ENCODE results near the gene SPP2. TPM values are rescaled to one million over a fixed set of nuclear protein-coding genes. Genes with fewer than 3 reads are reported as not detected.

Gene SPP2
- total RNA-seq, 4 donors from 2014 or later = not detected

DNA sequence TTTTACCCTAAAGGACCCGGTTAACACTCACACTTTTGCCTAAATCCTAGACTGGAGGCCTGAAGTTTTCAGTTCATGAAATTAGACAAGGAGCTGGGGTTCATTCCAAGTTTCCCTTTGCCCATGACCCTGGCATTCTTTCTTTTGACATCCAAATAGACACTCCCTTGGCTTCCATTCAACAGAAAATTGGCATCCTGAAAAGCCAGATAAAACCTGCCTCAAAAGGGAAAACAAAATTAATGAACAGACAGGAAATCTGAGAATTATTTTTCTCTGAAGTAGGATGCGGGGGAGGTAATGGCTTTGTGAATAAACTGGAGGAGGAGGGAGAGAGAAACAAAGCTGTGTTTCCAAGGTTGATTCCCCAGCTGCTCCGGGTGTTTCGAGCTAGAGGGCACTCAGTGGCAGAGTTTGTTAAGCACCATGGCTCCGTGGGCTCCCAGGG lies 41.0 kb downstream of the SPP2 start:
- TF ChIP-seq, protein P1, sequence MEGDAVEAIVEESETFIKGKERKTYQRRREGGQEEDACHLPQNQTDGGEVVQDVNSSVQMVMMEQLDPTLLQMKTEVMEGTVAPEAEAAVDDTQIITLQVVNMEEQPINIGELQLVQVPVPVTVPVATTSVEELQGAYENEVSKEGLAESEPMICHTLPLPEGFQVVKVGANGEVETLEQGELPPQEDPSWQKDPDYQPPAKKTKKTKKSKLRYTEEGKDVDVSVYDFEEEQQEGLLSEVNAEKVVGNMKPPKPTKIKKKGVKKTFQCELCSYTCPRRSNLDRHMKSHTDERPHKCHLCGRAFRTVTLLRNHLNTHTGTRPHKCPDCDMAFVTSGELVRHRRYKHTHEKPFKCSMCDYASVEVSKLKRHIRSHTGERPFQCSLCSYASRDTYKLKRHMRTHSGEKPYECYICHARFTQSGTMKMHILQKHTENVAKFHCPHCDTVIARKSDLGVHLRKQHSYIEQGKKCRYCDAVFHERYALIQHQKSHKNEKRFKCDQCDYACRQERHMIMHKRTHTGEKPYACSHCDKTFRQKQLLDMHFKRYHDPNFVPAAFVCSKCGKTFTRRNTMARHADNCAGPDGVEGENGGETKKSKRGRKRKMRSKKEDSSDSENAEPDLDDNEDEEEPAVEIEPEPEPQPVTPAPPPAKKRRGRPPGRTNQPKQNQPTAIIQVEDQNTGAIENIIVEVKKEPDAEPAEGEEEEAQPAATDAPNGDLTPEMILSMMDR (IDR thresholded peaks at IDR 0.05) = no peak
- DNase-seq (ENCODE audit: low spot score) = no peak
- peak; percentile 78 for ATAC-seq (ENCODE audit: low FRiP score)

DNA sequence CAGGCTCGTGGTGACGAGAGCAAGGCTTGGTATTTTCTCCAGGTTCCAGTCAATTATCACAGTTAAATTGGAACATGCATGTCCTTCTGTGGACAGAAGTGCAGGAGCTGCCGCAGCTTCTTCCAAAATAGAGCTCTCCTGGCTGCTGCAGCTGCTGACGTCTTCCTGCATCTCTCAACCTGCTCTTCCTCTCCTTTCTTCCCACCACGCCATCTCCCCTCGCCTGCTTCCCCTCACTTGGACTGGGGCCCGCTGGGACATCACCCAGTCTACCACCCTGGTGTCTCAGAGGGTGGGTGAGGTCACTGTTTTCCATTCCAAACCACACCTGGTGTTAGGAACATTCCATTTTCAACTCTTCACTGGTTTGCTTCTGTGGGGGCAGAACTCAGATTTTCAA lies 41.4 kb downstream of the SPP2 start:
- TF ChIP-seq, protein P1 (IDR thresholded peaks at IDR 0.05) = no peak
- DNase-seq (ENCODE audit: low spot score) (no peak), ATAC-seq (ENCODE audit: low FRiP score) (peak; percentile 39)

DNA sequence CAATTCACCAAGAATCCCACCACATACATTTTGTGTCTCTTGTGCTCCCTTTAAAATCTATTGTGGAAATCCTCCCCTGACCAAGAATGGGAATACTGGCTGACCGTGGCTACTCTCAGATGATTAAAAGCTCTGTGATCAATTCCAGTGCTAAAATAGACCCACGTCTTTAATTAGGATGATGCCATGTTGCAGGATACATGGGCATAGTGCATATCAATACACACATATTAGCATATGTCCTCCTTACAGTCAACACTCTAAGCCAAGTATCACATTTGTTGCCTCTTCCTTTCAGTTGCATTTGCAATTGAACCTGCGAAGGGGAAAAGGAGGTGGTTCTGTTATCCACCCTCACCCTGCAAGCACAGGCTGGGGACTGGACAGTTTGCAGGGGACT lies 41.8 kb downstream of the SPP2 start:
- TF ChIP-seq, protein P1 (IDR thresholded peaks at IDR 0.05) = no peak
- no peak for ATAC-seq (ENCODE audit: low FRiP score)

DNA sequence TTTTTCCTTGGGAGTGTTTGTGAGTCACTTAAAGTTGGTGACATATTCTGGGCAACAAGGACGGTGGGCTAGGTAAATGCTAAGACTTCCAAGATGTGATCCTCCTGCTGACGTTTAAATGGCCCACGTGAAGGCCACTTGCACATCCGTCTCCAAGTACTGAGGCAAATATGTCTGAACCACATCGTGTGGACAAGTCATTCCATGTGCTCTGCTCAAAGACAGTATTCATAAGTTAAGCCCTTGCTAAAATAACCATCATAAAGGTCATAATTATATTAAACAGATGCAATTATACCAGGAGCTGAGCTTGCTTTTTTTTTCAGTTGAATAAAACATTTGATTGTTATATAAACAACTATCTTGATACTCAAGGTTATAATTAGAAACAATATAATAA lies 44.8 kb downstream of the SPP2 start:
- no peak for ATAC-seq (ENCODE audit: low FRiP score)
- no peak for DNase-seq (ENCODE audit: low spot score)
- TF ChIP-seq, protein P1 (IDR thresholded peaks at IDR 0.05) = no peak

More for the DNA sequence above, 41.8 kb downstream of the SPP2 start:
- DNase-seq (ENCODE audit: low spot score) = no peak

DNA sequence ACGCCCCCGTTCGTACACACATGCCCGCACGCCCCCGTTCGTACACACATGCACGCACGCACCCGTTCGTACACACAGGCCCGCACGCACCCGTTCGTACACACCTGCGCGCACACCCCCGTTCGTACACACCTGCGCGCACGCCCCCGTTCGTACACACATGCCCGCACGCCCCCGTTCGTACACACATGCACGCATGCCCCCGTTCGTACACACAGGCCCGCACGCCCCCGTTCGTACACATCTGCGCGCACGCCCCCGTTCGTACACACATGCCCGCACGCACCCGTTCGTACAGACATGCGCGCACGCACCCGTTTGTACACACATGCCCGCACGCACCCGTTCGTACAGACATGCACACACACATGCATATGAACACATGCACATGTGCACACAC lies 45.7 kb downstream of the SPP2 start:
- TF ChIP-seq, protein P1 (IDR thresholded peaks at IDR 0.05) = no peak
- DNase-seq (ENCODE audit: low spot score) (no peak), ATAC-seq (ENCODE audit: low FRiP score) (no peak)

DNA sequence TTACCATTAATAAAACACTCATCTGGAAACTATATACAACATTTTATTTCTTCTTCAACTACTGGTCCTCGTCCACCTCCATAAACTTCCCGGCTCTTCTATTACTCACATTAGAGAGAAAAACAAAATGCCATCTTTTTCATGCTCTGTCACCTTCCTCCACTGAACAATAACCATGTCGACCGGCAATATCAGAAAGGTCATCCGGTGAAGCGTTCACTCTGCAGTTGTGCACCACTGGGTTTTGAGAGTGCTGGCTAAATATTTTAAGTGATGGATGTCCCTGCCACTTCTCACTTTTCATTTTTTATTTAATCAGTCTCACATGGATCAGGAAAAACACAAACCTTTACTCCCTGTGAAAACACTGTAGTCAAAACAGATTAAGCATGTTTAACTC lies 48.2 kb downstream of the SPP2 start:
- ATAC-seq (ENCODE audit: low FRiP score) (no peak), DNase-seq (ENCODE audit: low spot score) (no peak)
- TF ChIP-seq, protein P1 (IDR thresholded peaks at IDR 0.05) = no peak

DNA sequence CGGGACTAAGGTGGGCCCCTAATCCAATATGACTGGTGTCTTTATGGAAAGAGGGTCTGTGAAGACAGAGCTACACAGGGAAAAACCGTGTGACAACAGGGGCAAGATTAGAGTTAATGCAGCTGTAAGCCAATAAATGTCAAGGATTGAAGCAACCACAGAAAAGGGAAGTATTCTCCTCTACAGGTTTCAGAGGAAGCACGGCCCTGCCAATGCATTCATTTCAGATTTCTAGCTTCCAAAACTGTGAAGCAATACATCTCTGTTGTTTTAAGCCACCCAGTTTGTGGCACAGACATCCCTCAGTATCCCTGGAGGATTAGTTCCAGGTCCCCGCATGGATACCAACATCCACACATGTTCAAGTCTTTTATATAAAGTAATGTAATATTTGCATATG lies 48.8 kb downstream of the SPP2 start:
- no peak for ATAC-seq (ENCODE audit: low FRiP score)
- DNase-seq (ENCODE audit: low spot score) = no peak
- TF ChIP-seq, protein P1 (IDR thresholded peaks at IDR 0.05) = no peak
